SK-N-SH treated with all-trans-retinoic acid at 6 μM for 48 hours (cell line): ENCODE data around the gene GPC6.

Source experiments
- CSRNP3 ChIP-seq: fragments of 250-450 bp; sonication (Bioruptor Pico); IDR thresholded peaks from 2 replicates; pipeline ENCODE4 v1.5.1; 2021; ENCODE audit warnings: mild to moderate bottlenecking, moderate library complexity
- ISL1 ChIP-seq: fragments of 250-450 bp; sonication (Bioruptor Pico); IDR thresholded peaks from 2 replicates; pipeline ENCODE4 v2.1.2; 2022; ENCODE audit warnings: mild to moderate bottlenecking, moderate library complexity
- SNAI2 ChIP-seq: fragments of 250-450 bp; sonication (Bioruptor Pico); IDR thresholded peaks from 2 replicates; pipeline ENCODE4 v1.5.0; 2020; ENCODE audit warnings: mild to moderate bottlenecking, moderate library complexity
- ZFP3 ChIP-seq: fragments of 250-450 bp; sonication (Bioruptor Pico); IDR thresholded peaks from 2 replicates; pipeline ENCODE4 v1.5.0; 2020; ENCODE audit warnings: mild to moderate bottlenecking, moderate library complexity
- ZNF8 ChIP-seq: fragments of 450-650 bp; formaldehyde crosslinking; IDR thresholded peaks from 2 replicates; pipeline ENCODE4 v1.5.0; 2020; ENCODE audit warnings: mild to moderate bottlenecking, moderate library complexity
- TF ChIP-seq, protein P1 (sequence below): fragments of 250-450 bp; sonication (Bioruptor Pico); IDR thresholded peaks from 2 replicates; pipeline ENCODE4 v1.8.0; 2020; ENCODE audit warnings: mild to moderate bottlenecking, moderate library complexity, borderline replicate concordance
- TF ChIP-seq, protein P2 (sequence below): fragments of 250-450 bp; sonication (Bioruptor Pico); IDR thresholded peaks from 2 replicates; pipeline ENCODE4 v1.5.1; 2020; ENCODE audit warnings: low read depth, mild to moderate bottlenecking, moderate library complexity

GRCh38 chr13:93621966-93622365 lies 395.4 kb downstream of the GPC6 start:
- TF ChIP-seq SNAI2 (CRISPR knock-in tag) (no peak), ZNF8 (CRISPR knock-in tag) (no peak), CSRNP3 (CRISPR knock-in tag) (no peak), ISL1 (CRISPR knock-in tag) (no peak), ZFP3 (CRISPR knock-in tag) (no peak)
- TF ChIP-seq, protein P1, sequence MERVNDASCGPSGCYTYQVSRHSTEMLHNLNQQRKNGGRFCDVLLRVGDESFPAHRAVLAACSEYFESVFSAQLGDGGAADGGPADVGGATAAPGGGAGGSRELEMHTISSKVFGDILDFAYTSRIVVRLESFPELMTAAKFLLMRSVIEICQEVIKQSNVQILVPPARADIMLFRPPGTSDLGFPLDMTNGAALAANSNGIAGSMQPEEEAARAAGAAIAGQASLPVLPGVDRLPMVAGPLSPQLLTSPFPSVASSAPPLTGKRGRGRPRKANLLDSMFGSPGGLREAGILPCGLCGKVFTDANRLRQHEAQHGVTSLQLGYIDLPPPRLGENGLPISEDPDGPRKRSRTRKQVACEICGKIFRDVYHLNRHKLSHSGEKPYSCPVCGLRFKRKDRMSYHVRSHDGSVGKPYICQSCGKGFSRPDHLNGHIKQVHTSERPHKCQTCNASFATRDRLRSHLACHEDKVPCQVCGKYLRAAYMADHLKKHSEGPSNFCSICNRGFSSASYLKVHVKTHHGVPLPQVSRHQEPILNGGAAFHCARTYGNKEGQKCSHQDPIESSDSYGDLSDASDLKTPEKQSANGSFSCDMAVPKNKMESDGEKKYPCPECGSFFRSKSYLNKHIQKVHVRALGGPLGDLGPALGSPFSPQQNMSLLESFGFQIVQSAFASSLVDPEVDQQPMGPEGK = no peak
- TF ChIP-seq, protein P2, sequence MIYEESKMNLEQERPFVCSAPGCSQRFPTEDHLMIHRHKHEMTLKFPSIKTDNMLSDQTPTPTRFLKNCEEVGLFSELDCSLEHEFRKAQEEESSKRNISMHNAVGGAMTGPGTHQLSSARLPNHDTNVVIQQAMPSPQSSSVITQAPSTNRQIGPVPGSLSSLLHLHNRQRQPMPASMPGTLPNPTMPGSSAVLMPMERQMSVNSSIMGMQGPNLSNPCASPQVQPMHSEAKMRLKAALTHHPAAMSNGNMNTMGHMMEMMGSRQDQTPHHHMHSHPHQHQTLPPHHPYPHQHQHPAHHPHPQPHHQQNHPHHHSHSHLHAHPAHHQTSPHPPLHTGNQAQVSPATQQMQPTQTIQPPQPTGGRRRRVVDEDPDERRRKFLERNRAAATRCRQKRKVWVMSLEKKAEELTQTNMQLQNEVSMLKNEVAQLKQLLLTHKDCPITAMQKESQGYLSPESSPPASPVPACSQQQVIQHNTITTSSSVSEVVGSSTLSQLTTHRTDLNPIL (CRISPR knock-in tag) = no peak
